Amygdala (tissue), 56 donors: ENCODE data around the gene SLC11A1.

Source experiments
- DNase-seq, 56 donors: peaks; one replicate each; lab custom pipeline; 2025; lab: John Stamatoyannopoulos, UW

Gene SLC11A1

GRCh38 chr2:218381916-218382366 is at the start of gene SLC11A1:
SLC11A1 (plus strand) TSS chr2:218382273; CDS start chr2:218382369, 96 bp downstream.
- DNase-seq = peak in 20 of 56 donors; percentile 20 to 66 (median 36)

DNA sequence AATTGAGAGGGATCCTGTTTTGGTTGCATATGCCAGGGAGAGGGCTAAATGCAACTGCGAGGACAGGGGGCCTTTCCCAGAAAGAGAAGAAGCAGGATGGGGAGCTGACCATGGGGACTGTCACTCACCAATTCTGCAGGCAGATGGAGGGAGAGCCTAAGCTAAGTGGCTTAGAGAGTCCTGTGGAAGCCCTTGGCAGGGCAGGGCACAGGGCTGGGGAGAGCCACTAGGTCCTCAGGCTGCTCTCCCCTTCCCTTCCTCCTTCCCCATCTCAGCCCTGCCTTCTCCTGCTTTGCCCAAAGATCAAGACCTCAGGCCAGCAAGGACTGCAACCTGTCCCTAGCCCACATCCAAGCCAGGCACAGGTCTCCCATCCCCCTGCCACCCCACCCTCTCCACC is 49.8 kb upstream of the SLC11A1 start:
- no peak for DNase-seq

DNA sequence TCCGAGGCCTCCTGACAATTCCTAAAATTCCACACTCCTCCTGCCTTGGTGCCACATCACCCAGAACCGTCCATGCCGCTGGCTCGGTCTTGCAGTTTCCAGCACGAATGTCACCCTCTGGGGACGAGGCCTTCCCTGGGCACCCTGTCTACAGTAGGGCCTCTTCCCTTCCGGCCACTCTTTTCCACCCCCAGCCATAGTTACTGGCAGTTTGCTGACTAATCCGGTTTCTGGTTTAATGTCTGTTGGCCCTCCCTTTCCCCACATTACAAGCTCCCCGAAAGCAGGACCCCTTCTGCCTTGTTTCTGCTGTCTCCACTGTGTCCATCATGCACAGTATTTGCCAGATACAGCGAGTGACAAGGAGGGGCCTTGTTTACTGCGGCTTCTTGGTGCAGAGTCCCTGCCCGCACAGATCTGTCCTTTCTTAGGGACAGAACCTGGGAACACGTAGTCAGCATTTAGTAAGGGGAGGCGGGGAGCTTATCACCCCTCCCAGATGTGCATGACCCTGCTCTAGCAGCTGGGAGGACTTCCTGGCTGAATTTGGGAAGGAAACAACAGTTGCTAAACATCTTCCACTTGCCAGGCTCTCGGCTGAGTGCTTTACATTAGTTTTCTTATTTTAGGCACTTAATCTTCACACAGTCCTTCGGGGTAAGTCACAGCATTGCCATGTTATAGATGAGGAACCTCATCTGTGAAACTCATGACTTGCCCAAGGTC is 49.0 kb upstream of the SLC11A1 start:
- peak in 2 of 56 donors; percentile 29 to 42 for DNase-seq

DNA sequence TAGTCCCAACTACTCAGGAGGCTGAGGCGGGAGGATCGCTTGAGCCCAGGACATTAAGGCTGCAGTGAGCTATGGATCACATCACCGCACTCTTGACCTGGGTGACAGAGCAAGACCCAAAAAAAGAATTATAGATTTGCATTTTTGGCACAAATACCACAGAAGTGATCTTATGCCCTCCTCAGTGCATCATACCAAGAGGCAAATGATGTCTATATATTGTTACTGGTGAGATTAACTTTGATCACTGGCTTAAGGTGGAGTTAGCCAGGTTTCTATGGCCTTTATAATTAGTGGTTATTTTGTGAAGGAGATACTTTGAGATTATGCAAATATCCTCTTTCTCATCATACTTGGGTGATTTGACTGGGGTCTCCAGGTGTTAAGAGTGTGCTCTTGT is 47.5 kb upstream of the SLC11A1 start:
- DNase-seq = no peak

DNA sequence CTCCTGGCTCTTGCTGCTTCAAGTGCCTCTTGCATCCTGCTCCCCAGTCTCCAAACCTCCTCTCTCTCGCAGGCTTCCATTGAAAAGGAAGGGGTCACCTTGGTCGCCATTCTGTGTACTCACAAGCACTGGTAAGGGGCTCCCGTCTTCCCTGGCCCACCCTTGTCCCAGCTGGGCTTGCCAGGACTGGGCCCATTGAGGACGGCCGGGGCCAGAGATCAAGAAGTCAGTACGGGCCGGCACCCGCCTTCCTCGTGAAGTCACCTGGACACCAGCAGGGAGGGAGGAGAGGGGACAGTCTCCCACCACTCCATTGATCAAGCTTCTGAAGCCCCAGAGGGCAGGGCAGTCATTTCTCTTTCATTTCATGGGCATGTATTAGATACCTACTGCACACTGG is 41.4 kb upstream of the SLC11A1 start:
- no peak for DNase-seq

DNA sequence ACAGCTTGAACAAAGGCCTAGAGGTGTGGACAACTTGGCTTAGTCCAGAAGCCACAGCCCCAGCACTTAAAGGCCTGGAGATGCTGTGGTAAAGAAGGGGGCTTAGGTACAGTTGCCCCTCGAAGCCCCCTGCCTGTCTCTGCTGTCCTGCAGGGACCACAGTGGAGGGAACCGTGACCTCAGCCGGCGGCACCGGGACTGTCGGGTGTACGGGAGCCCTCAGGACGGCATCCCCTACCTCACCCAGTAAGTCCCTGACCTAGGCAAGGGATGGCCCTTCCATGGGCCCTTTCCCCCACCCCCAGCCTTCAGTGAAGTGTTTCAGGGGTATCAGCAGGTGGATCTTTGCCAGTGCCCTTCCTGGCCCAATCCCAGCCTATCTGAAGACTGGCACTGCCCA is 40.7 kb upstream of the SLC11A1 start:
- DNase-seq = no peak

- DNase-seq = no peak
Measured at GRCh38 chr2:218342837-218343236, 39.2 kb upstream of the SLC11A1 start.

DNA sequence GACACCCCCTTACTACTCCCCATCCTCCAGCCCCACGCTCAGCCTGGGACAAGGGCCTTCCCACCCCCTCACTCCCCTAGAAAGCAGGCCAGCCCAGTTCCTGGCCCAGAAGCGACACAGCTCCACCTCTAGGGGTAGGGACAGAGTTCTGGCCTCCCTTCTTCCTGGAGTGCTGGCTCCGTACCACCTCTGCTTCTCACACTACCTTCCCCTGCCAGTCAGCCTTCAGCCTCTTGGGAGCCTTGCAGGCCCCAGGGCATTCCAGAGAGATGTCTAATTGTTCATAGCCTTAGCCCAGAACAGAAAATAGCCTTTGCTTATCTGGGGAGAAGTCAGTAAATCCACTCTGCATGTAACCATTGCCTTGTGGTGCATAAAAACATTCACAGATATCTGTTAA is 38.5 kb upstream of the SLC11A1 start:
- no peak for DNase-seq

DNA sequence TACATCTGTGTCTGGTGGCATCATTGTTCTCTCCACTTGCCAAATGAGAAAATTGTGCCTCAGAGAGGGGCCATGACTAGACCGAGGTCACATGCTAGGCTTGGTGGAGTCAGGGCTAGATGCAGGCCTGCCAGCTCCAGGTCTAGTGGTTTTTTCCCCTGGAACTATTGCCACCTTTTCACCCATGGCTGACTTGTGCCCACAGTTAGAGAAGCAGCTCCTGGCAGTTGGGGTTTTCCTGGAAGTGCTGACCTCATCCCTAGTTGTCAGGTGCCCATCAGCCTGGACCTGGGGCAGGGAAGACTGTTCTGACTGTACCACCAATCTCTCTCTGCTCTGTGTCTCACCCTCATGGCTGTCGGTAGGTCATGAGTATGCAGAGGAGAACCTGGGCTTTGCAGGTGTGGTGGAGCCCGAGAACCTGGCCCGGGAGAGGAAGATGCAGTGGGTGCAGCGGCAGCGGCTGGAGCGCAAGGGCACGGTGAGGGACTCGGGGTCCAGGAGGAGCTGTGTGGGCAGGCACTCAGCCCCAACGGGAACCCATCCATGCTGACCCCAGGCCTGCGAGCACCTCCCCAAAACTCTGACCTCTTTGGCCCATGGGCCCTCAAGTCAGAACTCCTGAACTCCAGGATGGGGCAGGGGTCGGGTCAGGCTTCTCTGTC is 37.9 kb upstream of the SLC11A1 start:
- no peak for DNase-seq

- DNase-seq = no peak
Measured at GRCh38 chr2:218344755-218345417, 37.2 kb upstream of the SLC11A1 start.

DNA sequence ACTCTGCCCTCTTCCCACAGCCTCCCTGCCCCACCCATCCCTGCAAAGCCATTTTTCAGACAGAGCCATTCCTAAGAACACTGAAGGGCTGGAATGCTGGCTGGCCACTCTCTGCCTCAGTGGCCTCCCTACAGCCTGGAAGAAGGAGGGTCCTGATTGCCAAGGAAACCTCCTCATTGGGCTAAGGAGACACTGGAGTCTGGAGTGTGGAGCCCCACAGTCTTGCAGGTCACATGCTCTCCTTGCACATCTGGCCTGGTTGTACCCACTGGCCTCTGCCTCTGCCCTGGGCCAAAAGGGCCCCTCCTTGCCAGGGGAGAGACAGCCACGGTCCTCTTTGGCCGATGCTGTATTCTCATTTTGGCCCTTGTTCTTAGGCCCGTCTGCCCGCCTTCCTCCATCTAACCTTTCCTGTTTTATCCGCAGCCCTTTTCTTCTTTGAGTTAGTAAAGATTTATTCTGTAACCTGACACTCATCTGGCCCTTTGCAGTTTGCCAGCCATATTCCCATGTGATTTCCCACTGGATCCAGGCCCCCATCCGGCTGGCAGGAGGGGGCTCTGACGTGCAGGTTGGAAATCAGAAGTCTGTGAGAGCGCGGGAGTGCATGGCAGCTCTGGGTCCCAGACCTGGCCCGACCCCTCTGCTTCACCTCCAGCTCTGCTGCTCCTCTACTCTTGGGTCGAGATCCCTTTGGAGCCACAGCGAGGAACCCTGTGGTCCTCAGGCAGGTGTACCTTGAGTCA is 36.4 kb upstream of the SLC11A1 start:
- DNase-seq = no peak

- no peak for DNase-seq
Measured at GRCh38 chr2:218347172-218347571, 34.9 kb upstream of the SLC11A1 start.

DNA sequence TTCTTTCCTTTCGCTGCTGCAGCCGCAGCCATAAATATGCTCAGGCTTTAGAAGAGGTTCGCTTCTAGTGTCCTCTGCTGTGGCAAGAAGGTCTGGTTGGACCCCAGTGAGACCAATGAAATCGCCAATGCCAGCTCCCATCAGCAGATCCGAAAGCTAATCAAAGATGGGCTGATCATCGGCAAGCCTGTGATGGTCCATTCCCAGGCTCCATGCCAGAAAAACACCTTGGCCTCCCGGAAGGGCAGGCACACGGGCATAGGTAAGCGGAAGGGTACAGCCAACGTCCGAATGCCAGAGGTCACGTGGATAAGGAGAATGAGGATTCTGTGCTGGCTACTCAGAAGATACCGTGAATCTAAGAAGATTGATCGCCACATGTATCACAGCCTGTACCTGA is 28.0 kb upstream of the SLC11A1 start:
- no peak for DNase-seq

DNA sequence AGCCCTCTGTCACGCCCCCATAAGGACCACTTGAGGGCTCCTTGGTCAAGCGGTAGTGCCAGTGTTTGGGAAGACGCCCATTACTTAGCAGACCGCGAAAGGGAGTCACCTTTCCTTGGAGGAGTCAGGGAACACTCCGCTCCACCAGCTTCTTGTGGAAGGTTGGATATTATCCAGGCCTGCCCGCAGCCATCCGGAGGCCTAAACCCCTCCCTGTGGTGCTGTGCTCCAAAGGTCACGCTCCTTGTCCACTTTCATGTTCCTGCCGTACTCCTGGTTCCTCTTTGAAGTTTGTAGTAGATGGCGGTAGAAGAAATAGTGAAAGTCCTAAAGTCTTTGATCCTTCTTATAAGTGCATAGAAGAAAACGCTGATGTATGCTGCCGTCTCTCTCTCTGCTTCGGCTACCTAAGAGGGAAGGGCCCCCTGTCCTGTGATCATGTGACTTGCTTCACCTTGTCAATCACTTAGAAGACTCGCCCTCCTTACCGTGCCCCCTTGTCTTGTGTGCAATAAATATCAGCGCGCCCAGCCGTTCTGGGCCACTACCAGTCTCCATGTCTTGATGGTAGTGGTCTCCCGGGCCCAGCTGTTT is 27.1 kb upstream of the SLC11A1 start:
- no peak for DNase-seq

DNA sequence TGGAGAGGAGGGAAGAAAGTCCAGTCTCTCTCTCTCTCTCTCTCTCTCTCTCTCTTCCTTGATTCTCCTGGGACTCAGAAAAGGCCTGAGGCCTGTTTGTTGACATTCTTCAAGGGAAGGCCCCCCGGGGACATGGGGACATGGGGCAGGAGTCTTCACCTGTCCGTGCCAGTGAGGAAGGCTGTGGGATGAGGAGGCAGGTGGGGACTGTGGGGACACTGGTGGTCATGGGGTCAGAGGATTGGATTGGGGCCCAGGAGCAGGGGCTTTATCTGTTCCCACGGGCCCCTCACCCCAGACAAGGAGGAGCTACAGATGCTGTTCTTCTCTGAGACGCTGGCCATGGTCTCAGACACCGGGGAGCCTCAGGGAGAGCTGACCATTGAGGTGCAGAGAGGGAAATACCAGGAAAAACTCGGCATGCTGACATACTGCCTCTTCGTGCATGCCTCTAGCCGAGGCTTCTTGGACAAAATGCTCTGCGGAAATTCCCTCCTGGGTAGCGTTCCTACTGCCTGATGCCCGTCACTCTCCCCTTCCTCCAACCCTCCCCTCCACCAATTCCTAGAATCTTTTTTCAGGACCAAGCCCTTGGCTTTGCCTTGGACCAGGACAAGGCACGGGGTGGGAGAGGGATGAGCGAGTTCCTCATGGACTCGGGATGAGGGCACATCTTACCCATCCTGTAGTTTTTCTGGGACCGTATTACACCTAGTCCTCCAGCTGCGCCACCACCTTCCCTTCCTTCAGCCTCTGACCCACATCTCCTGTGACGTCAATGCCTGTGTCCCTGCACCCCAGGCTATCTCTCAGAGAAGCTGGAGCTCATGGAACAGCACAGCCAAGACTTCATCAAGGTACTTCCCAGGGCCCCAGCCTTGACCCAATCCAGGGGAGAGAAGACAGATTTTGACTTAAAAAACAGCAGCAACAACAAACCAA is 24.6 kb upstream of the SLC11A1 start:
- DNase-seq = no peak

GRCh38 chr2:218360453-218360852 is 21.6 kb upstream of the SLC11A1 start:
- DNase-seq = peak in 9 of 56 donors; percentile 6 to 38 (median 11)

DNA sequence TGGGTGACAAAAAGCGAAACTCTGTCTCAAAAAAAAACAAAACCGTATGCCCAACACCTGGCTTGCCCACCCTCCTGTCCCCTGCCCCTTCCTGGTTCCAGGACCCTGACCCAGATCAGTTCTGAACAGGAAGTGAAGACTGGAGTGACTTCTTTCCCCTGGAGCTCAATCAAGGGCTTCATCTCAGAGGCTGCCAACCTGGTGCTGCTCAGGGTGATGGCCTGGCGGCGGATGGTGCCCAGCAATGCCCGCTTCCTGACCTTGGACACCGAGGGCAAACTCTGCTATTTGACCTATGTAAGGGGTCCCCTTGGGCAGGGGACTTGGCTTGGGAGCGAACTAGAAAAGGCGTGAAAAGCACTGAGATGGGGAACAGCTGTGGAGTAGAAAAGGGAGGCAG is 19.5 kb upstream of the SLC11A1 start:
- no peak for DNase-seq

- no peak for DNase-seq
Measured at GRCh38 chr2:218363736-218364135, 18.3 kb upstream of the SLC11A1 start.

- DNase-seq = no peak
Measured at GRCh38 chr2:218364196-218364595, 17.9 kb upstream of the SLC11A1 start.
